GM21717 (cell line): Measurements from ENCODE around the gene GALNT9.
"Not testable (repeated sequence)": the region's sequence is repeated elsewhere in the genome, so short reads cannot be mapped to it uniquely, and the experiment has no call there.

Source experiments
- ATAC-seq: cut with Tn5 transposase; IDR thresholded peaks from one replicate; pipeline ENCODE4 v1.9.1; 2021; ENCODE audit warnings: mild to moderate bottlenecking, moderate library complexity; ENCODE audit not compliant: unreplicated experiment

GALNT9 gene

DNA sequence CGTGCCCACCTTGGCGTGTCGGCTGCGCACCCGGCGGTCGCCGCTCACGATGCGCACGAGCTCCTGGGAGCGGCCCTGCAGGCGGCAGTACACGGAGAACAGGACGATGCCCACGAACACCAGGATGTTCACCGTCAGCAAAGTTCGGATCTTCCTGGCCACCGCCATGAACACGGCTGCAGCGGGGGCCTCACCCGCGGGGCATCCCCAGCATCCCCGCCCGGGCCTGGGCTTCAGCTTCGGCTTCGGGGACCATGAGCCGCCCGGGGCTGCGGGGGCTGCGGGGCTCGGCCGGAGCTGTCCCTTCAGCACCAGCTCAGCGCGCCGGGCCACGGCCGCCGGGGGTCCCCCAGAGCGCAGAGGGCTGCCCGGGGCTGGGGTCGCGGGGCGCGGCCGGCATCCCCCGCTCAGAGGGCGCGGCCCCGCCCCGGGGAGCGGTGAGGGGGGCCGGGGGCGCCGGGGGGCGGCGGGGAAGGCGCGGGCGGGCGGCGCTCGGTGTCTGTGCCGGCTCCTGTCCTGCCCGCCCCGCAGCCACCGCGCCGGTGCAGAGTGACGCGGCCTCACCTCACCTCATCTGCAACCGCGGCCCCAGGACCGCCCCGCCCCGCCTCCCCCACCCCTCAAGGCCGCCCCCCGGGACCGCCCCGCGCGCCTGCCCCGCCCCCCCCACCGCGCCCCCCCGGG lies at the start of gene GALNT9:
Gene GALNT9 (minus strand): TSS at position 554 of the 684 bp plus-strand sequence. CDS start 386 bp downstream, at position 168.
- ATAC-seq, result no peak

GRCh38 chr12:132379057-132379456 lies 49.7 kb upstream of the GALNT9 start:
- ATAC-seq, result not testable (repeated sequence)

GRCh38 chr12:132377147-132377546 lies 47.8 kb upstream of the GALNT9 start:
- ATAC-seq, result no peak

DNA sequence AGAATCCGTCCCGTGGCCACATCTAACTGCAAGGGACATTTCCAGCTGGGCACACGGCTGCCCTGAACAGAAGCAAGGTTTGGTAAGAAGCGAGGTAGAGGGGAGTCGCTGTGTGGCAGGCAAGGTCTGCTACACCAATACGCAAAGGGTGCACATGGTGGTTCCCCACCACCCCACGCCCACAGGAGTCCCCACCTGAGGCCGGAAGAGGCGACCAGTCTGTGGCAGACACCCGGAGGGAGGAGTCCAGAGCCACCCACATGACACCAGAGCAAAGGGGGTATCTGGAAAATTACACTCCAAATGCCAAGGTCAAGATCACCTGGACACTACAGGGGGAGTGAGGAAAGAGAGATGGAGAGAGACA lies 47.1 kb upstream of the GALNT9 start:
- ATAC-seq, result no peak

DNA sequence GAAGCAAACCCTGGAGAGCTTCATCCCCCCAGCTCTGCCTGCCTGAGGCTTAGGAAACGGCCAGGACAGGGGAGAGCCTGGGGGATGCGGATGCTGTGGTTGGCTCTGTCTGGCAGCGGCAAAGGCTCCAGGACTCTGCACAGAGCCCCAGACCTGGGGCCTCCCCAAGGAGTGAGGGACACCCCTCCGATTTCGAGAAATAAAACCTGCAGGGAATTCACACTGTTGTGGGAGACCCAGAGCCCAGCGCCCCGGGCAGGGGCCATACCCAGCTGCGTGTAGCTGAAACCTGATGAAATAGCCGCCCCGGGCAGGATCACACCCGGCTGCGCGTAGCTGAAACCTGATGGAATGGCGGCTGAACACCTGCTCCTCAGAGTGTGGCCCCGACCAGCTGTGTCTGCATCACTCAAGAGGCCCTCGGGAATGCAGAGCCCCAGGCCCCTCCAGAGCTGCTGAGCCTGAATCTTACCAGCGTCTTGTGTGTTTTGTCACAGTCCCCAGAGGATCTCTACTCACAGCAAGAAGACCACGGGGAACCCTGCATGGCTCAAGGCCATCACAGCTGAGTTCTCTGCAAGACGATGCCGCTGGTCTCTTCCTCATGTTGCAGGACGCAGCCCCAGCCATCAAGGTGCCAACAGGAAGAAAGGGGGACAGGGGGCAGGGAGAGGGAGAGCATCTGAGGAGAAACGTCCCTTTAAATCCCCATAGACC lies 46.5 kb upstream of the GALNT9 start:
- ATAC-seq, result no peak

DNA sequence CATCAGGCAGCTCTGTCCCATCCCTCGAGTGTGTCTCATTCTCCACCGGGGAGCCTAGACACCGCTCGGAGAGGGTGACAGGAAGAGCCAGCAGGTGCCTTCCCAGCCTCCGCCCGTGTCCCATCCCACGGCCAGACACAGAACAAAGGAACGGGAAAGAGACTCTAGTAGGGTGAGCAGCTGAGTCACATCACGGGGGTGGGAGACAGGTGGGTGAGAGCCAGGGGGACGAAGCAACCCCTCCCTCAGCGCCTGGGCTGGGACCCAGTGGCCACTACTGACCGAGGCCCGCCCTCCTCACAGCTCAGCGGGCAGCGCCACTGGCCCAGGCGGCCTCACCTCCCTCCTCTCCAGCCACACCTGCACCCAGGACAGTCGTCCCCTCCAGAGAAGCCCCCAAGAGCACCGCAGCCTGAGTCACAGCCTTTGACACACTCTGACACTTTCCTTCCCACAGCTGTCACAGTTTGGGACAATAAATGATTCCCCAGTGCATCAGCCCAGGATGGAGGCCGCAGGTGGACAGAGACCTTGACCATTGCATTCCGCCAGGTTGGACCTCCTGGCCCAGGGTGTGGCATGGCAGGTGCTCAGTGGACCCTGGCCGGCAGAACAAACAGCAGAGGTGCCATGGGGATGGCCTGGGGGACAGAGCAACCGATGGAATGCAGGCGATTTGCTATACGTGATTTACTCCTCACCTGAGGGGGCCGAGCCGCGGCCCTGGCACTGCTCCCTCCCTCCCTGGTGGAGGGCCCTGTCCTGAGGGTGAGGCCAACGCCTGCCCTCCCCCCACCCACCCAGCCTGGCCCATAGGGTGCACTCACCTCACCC lies 45.4 kb upstream of the GALNT9 start:
- ATAC-seq, result no peak

GRCh38 chr12:132373901-132374611 lies 44.7 kb upstream of the GALNT9 start:
- ATAC-seq, result no peak

- ATAC-seq, result no peak
Observed at GRCh38 chr12:132367852-132368251, 38.5 kb upstream of the GALNT9 start.

- no peak for ATAC-seq
Observed at GRCh38 chr12:132367071-132367851, 37.9 kb upstream of the GALNT9 start.

DNA sequence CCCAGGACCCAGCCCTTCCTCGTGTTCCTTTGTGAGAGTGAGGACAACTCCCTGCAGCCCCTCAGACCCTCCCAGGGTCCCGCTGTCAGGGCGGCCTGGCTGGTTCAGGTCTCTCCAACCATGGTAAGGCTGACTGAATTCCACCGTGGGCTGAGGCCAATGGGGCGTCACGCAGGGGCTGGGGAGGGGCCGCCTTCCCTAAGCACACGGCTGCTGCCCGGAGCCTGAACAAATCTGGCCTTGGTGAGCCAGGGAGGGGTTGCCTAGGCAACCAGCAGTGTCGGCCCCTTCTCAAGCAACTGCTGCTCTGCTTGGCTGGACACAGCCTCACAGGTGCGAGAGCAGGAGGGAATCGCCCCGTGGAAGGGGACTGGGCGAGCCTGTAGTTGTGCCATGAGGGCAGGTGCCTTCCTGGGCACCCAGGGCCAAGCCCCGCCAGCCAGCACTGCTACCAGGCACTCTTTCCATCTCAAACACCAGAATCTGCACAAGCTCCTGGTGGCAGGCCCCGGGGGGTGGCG lies 37.0 kb upstream of the GALNT9 start:
- ATAC-seq, result no peak

DNA sequence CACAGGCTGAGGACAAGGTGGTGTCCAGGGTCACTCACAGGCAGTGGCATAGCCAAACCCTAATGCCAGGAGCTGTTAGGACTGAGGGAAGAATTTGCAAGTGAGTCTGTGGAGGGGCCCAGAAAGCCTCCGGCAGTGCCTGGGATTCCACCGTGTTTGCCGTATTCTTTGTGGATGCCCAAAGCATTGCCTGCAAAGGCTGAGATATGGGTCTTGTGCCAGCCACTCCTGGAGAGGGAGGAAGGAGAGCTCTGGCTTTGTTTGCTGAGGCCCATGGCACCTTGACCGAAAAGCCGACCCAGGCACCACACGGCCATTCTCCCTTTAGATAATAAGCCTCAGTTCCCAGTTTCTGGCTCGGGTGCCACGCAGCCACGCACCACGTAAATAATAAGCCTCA lies 35.8 kb upstream of the GALNT9 start:
- ATAC-seq, result no peak

- no peak for ATAC-seq
Observed at GRCh38 chr12:132364348-132364902, 35.0 kb upstream of the GALNT9 start.

GRCh38 chr12:132363661-132364347 lies 34.4 kb upstream of the GALNT9 start:
- no peak for ATAC-seq

- ATAC-seq, result no peak
Observed at GRCh38 chr12:132362996-132363660, 33.7 kb upstream of the GALNT9 start.

GRCh38 chr12:132360906-132361777 lies 31.8 kb upstream of the GALNT9 start:
- no peak for ATAC-seq

- ATAC-seq, result no peak
Observed at GRCh38 chr12:132360410-132360809, 31.0 kb upstream of the GALNT9 start.

DNA sequence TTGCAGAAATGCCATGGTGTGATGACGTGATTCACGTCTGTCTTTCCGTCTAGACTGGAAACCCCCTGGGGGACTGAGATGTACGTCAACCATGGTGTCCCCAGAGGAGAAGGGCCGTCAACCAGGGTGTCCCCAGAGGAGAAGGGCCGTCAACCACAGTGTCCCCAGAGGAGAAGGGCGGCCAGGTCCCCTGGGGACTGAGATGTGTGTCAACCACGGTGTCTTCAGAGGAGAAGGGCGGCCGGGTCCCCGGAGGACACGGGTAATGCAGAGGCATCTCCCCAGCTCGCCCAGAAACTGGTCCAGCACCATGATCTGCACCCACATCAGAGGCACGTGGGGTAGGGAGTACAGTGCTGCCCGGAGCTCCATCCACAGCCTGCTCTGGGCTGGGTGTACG lies 30.6 kb upstream of the GALNT9 start:
- no peak for ATAC-seq

- no peak for ATAC-seq
Observed at GRCh38 chr12:132359551-132359950, 30.2 kb upstream of the GALNT9 start.
